IPS-20b (cell line): ENCODE measurements around the gene MAGI2.

Experiments used
- H3K27ac ChIP-seq: one replicate; pipeline ENCODE4 v1.5.1; 2013; ENCODE audit warnings: low read length
- H3K27me3 ChIP-seq: 2 replicates; pipeline ENCODE4 v1.6.1; 2013; ENCODE audit warnings: mild to moderate bottlenecking, low read length, inconsistent platforms; ENCODE audit not compliant: insufficient read depth
- H3K36me3 ChIP-seq: 2 replicates; pipeline ENCODE4 v1.6.1; 2013; ENCODE audit warnings: low read depth, mild to moderate bottlenecking, inconsistent platforms, low read length, moderate library complexity; ENCODE audit not compliant: insufficient read depth
- H3K4me1 ChIP-seq: 2 replicates; pipeline ENCODE4 v1.6.1; 2013; ENCODE audit warnings: mild to moderate bottlenecking, control low read depth, inconsistent platforms, low read length, moderate library complexity; ENCODE audit not compliant: insufficient read depth
- H3K4me3 ChIP-seq: 2 replicates; pipeline ENCODE4 v1.5.1; 2013; ENCODE audit warnings: mild to moderate bottlenecking, low read length, inconsistent platforms
- H3K9ac ChIP-seq: 2 replicates; pipeline ENCODE4 v1.6.1; 2013; ENCODE audit warnings: low read depth, mild to moderate bottlenecking, inconsistent platforms, low read length, moderate library complexity
- H3K9me3 ChIP-seq: 2 replicates; pipeline ENCODE4 v1.6.1; 2013; ENCODE audit warnings: mild to moderate bottlenecking, low read depth, low read length, inconsistent platforms; ENCODE audit not compliant: insufficient read depth

The MAGI2 gene

DNA sequence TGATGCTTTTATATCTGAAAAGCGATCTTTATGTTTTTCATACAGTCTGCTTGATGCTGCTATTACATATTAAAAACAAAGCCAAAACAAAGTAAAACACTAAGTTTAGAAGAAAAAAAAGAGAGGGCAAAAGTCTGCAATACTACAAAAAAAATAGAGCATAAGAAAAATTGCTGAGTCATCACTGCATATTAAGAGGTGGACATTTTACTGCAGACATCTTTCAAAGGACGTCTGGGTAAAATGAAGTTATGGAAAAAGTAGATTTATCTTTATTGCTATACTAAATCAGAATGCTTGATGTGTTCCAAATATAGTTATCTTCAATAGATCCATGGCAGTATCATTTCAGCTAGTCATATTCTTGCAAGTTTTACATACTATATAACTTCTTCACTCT is 172.0 kb downstream of the MAGI2 start:
- Histone ChIP-seq H3K36me3 (no peaks in the 10 kb centered on the region), H3K9me3 (no peaks in the 10 kb centered on the region), H3K27ac (no peak overlapping the region), H3K4me3 (no peak overlapping the region), H3K27me3 (no peaks in the 10 kb centered on the region), H3K4me1 (no peaks in the 10 kb centered on the region), H3K9ac (no peak overlapping the region)

DNA sequence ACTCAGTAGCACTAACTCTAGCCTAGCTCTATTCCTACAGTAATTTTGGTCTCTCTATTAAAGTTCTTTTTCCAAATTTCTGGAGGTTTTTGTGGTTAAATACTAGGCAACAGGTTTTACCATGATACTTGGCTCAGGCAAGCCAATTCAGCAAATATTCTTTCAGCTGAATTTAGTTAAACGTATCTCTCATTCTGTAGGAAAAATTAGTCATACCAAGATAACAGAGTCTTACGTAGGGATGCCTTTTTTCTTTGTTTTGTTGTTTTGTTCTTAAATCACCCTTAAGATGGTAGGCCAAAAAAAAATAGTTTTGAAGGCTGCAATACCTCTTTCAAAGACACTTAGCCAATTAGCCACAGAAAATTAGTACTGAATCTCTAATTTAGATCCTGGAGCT is 180.5 kb downstream of the MAGI2 start:
- H3K4me1 ChIP-seq: no peaks in the 10 kb centered on the region
- no peaks in the 10 kb centered on the region for H3K9me3 ChIP-seq
- no peaks in the 10 kb centered on the region for H3K36me3 ChIP-seq
- no peak overlapping the region for H3K27ac ChIP-seq
- H3K4me3 ChIP-seq: no peak overlapping the region
- no peaks in the 10 kb centered on the region for H3K27me3 ChIP-seq
- H3K9ac ChIP-seq: no peak overlapping the region

GRCh38 chr7:79272066-79272669 is 181.3 kb downstream of the MAGI2 start:
- Histone ChIP-seq H3K36me3 (no peaks in the 10 kb centered on the region), H3K27ac (no peak overlapping the region), H3K27me3 (no peaks in the 10 kb centered on the region), H3K4me3 (no peak overlapping the region), H3K9ac (no peak overlapping the region), H3K9me3 (no peaks in the 10 kb centered on the region), H3K4me1 (no peaks in the 10 kb centered on the region)

- no peaks in the 10 kb centered on the region for H3K36me3 ChIP-seq
- H3K4me3 ChIP-seq: no peak overlapping the region
- no peaks in the 10 kb centered on the region for H3K4me1 ChIP-seq
- no peak overlapping the region for H3K9ac ChIP-seq
- H3K9me3 ChIP-seq: no peaks in the 10 kb centered on the region
- no peaks in the 10 kb centered on the region for H3K27me3 ChIP-seq
- no peak overlapping the region for H3K27ac ChIP-seq
Measured at GRCh38 chr7:79268730-79269129, 184.7 kb downstream of the MAGI2 start.

GRCh38 chr7:79258826-79259225 is 194.6 kb downstream of the MAGI2 start:
- Histone ChIP-seq H3K9me3 (no peaks in the 10 kb centered on the region), H3K4me1 (no peaks in the 10 kb centered on the region), H3K4me3 (no peak overlapping the region), H3K27me3 (no peaks in the 10 kb centered on the region), H3K27ac (no peak overlapping the region), H3K9ac (no peak overlapping the region), H3K36me3 (no peaks in the 10 kb centered on the region)

- Histone ChIP-seq H3K4me1 (no peaks in the 10 kb centered on the region), H3K9me3 (no peaks in the 10 kb centered on the region), H3K27ac (no peak overlapping the region), H3K9ac (no peak overlapping the region), H3K36me3 (no peaks in the 10 kb centered on the region), H3K4me3 (no peak overlapping the region), H3K27me3 (no peaks in the 10 kb centered on the region)
Measured at GRCh38 chr7:79257959-79258358, 195.5 kb downstream of the MAGI2 start.

DNA sequence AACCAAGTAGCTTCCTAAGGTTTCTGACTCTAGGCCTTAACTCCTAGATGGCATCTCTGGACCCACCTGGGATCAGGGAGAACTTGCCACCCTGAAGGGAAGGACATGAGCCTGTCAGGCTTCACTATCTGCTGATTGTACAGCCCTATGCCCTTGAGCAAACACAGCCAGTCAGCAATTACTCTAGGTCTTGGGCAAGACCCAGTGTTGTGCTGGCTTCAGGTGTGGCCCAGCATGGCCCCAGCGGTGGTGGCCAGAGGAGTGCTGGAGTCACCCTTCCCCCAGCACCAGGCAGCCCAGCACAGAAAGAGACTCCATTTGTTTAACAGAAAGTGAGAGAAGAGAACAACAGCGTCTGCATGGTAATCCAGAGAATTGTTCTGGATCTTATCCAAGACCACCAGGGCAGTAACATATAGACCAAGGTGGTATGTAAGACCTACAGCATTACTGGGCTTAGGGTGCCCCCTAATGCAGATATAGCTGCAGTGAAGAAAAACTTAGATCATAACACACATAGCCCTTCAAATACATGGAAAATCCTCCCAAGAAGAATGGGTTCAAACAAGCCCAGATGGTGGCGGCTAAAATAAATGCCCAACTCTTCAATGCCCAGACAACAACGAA is 207.7 kb downstream of the MAGI2 start:
- no peaks in the 10 kb centered on the region for H3K27me3 ChIP-seq
- no peak overlapping the region for H3K4me3 ChIP-seq
- no peak overlapping the region for H3K9ac ChIP-seq
- H3K9me3 ChIP-seq: no peaks in the 10 kb centered on the region
- H3K36me3 ChIP-seq: no peaks in the 10 kb centered on the region
- no peaks in the 10 kb centered on the region for H3K4me1 ChIP-seq
- H3K27ac ChIP-seq: no peak overlapping the region

GRCh38 chr7:79244482-79244881 is 209.0 kb downstream of the MAGI2 start:
- no peak overlapping the region for H3K4me3 ChIP-seq
- no peaks in the 10 kb centered on the region for H3K4me1 ChIP-seq
- no peak overlapping the region for H3K9ac ChIP-seq
- H3K36me3 ChIP-seq: no peaks in the 10 kb centered on the region
- H3K9me3 ChIP-seq: no peaks in the 10 kb centered on the region
- H3K27me3 ChIP-seq: no peaks in the 10 kb centered on the region
- H3K27ac ChIP-seq: no peak overlapping the region

DNA sequence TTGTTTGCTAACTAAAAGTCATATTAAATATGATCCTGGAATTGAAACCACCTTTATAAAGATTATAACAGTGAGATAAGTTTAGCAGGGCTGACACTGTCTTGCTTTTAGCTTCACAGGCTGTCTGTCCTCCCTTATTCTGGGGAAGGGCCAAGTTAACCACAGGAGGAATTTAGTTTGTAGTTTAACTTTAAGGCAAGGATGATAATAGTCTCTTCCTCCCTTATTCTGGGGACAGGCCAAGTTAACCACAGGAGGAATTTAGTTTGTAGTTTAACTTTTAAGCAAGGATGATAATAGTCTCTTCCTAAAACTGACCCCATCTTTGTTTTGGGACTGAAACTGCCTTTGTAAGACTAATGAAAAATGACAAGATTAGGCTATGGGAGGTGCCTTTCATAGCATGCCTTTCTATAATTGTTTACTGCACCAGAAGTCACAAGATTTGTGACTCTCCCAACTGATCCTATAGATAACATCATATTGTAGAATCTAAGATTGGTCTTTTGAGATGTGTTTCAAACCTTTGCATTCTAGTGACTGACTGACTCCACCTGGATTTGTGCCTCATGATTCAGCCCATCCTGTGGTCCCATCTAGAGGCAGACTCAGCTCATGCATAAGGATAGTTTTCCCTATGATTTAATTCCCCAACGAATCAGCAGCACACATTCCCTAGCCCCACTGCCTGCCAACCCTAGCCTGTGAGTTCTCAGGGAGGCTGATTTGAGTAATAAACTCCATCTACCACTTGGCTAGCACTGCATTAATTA is 212.0 kb downstream of the MAGI2 start:
- Histone ChIP-seq H3K4me1 (no peaks in the 10 kb centered on the region), H3K9ac (no peak overlapping the region), H3K36me3 (no peaks in the 10 kb centered on the region), H3K9me3 (no peaks in the 10 kb centered on the region), H3K27me3 (no peaks in the 10 kb centered on the region), H3K4me3 (no peak overlapping the region), H3K27ac (no peak overlapping the region)

DNA sequence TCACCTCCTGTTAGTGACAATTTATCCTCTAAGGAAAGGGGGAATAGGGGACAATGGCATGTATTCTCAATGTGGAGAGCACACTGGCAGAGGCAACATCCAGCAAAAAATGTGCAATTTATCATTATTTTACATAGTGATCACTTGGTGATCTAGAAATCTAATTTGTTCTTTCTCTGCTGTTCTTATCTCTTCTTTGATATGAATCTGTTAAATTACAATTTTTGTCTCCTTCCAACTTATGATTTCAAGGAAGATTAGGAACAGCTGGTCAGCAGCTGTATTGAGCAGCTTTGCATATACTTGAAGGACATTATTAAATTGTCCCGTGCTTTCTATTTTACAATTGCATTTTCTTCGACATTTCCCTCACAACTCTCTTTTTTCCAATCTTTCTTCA is 213.1 kb downstream of the MAGI2 start:
- no peaks in the 10 kb centered on the region for H3K4me1 ChIP-seq

DNA sequence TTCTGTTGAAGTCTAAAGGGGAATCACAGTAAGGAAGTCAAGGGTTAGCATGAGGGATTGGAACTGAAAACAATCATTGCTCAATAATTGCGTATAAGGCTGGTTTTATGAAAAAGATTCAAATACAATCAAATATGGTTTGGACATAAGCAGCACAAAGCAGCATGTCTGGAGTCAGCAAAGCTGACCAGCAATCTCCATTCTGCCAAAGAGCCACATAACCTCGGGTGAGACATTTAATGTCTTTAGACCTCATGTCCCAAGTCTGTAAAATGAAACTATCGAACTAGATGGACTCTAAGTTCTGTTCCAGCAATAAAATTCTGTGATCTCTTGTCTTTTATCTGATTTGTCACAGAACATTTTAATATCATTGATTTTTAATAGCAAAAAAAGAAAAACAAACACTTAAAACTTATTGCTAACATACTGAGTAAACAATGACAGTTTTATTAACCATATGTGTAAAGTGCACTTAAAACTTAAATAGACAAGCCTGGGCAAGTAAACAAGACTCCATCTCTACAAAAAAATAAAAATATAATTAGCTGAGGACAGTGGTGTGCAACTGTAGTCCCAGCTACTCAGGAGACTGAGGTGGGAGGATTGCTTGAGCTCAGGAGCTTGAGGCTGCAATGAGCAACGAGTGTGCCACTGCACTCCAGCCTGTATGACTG is 217.0 kb downstream of the MAGI2 start:
- H3K27me3 ChIP-seq: no peaks in the 10 kb centered on the region

More for the DNA sequence above, 213.1 kb downstream of the MAGI2 start:
- no peak overlapping the region for H3K4me3 ChIP-seq
- no peak overlapping the region for H3K9ac ChIP-seq
- H3K36me3 ChIP-seq: no peaks in the 10 kb centered on the region
- H3K9me3 ChIP-seq: no peaks in the 10 kb centered on the region
- no peak overlapping the region for H3K27ac ChIP-seq
- no peaks in the 10 kb centered on the region for H3K27me3 ChIP-seq

More for the DNA sequence above, 217.0 kb downstream of the MAGI2 start:
- Histone ChIP-seq H3K9me3 (no peaks in the 10 kb centered on the region), H3K27ac (no peak overlapping the region), H3K4me3 (no peak overlapping the region), H3K36me3 (no peaks in the 10 kb centered on the region), H3K4me1 (no peaks in the 10 kb centered on the region), H3K9ac (no peak overlapping the region)
